Skin epidermis (tissue), 12 donors: ENCODE measurements around the gene CACNA1E.
"Not testable (repeated sequence)": the region's sequence is repeated elsewhere in the genome, so short reads cannot be mapped to it uniquely, and the experiment has no call there.

Source experiments
- H3K27ac ChIP-seq, 21 experiments: fragments of 200-600 bp; sonication (generic) in 11 of 21; one replicate each; pipeline ENCODE4 v1.5.0; 2020; ENCODE audit warnings: mild to moderate bottlenecking in 3 of 21, inconsistent platforms in 2 of 21, moderate library complexity in 2 of 21
- H3K4me3 ChIP-seq, 7 experiments: fragments of 200-600 bp; sonication (generic) in 2 of 7; one replicate each; pipeline ENCODE4 v1.5.0; 2020; ENCODE audit warnings: inconsistent platforms in 2 of 7, mild to moderate bottlenecking in 2 of 7, moderate library complexity in 1 of 7

Gene CACNA1E

DNA sequence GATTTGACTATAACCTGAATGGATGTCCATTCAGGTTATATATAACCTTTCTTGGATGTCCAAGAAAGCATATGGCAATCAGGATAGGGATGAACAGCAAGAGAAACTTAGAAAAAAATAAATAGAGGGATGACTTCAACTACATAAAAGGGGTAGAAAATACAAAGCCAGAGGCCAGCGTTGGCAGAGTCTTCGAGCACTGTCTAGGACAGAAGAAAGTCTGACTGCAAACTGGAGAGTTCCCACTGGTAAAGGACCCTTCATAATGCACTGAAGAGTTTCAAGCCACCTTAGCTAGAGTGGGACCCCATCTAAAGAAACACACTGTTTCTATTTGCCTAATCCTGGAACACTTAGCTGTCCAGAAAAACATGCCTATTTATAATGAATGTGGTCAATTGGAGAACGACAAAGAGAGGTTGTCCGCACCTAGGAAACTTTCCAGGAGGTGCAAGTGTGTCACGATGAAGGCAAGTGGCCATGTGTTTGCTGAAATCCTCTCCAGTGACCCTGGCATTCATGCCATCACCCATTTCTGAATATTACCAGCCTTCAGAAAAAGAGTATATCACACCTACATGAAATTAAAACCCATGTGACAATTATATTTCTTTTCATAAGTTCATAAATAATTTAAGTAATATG is 362.8 kb downstream of the CACNA1E start:
- H3K27ac ChIP-seq, result no peak overlapping the region
- no peak overlapping the region for H3K4me3 ChIP-seq

DNA sequence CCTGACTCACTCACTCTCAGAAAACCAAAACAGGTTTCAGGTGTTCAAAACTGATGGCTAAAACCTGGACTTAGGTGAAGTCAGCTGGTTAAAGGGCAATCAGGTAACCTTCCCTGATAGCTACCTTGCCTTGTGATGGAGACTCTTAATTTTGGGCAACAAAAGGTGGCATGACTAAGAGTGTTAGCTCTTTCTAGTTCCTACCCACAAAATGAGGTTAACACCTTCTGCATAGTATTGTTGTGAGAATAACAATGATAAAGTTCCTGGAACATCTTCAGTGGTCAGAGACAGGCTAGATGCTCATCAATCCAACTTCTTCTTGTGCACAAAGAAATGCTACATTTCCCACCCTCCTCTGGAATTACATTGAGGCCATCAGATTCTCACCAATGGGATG is 363.4 kb downstream of the CACNA1E start:
- H3K4me3 ChIP-seq, result no peak overlapping the region
- H3K27ac ChIP-seq, result no peak overlapping the region

DNA sequence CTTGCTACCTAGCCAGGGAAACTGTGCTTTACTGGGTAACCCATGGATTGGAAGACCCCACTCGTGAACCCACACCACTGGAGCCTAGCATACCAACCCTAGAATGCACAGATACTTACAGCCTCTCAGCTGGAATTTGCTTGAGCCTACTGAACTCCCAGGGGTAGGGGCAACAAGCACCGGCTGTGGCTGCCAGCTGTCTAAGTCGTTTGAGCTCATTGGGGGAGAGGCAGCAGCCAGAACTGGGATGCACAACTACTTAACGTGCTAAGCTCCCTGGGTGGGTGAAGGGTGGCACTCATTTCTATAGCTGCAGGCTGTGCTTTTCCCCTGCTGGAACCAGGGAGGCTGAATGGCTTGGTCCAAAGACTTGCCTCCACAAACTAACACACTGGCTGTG is 365.8 kb downstream of the CACNA1E start:
- no peak overlapping the region for H3K27ac ChIP-seq
- no peak overlapping the region for H3K4me3 ChIP-seq

DNA sequence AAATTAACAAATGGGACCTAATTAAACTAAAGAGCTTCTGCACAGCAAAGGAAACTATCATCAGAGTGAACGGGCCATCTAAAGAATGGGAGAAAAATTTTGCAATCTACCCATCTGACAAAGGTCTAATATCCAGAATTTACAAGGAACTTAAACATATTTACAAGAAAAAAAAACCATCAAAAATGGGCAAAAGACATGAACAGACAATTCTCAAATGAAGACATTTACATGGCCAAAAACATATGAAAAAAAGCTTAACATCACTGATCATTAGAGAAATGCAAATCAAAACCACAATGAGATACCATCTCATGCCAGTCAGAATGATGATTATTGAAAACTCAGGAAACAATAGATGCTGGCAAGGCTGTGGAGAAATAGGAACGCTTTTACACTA is 370.9 kb downstream of the CACNA1E start:
- not testable (repeated sequence) for H3K4me3 ChIP-seq

DNA sequence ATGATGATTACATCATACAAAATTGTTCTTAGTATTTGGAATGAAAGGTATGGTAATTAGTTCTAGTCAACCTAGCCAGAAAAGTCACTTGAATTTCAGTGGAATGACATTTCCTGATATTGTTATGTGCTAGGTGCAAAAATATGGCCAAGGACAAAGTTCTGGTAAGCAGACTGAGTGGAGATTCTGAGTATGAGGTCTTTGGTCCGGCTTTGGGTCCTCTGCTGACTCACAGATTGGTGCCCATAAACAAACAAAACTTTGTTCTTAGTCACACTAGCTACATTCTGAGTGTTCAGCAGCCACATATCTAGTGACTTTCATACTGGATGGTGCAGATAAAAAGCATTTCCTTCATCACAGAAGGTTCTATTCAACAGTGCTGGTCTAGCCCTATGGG is 372.1 kb downstream of the CACNA1E start:
- Histone ChIP-seq H3K4me3 (no peak overlapping the region), H3K27ac (no peak overlapping the region)

More for the DNA sequence above, 370.9 kb downstream of the CACNA1E start:
- H3K27ac ChIP-seq, result not testable (repeated sequence)
